Neural progenitor cell (in vitro differentiated cells): ENCODE results near the gene TAOK1.

Experiments used
- EZH2 ChIP-seq: fragments of 200-600 bp; sonication (generic); IDR thresholded peaks from 2 replicates; pipeline ENCODE4 v1.6.1; 2017; ENCODE audit warnings: antibody characterized with exemption, mild to moderate bottlenecking, moderate library complexity
- TF ChIP-seq, protein P1 (sequence below): fragments of 200-600 bp; sonication (generic); IDR thresholded peaks from 2 replicates; pipeline ENCODE4 v1.5.1; 2017; ENCODE audit warnings: antibody characterized with exemption, mild to moderate bottlenecking

DNA sequence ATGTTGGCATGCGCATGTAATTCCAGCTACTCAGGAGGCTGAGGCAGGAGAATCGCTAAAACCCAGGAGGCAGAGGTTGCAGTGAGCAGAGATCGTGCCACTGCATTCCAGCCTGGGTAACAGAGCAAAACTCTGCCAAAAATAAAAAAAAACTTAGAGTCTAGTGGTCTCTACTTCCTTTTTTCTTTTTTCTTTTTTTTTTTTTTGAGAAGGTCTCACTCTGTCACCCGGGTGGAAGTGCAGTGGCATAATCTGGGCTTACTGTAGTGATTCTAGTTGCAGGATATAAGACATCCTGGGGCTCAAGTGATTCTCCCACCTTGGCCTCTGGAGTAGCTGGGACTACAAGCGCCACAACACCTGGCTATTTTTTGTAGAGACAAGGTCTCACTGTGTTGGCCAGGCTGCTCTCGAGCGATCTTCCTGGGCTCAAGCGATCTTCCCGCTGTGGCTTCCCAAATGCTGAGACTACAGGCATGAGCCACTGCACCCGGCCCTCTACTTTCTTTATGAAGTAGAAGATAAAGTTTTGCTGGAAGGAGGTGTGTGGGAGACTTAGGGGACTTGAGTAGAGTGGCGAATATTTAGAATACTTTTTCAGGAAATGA lies 47.9 kb upstream of the TAOK1 start:
- TF ChIP-seq, protein P1, sequence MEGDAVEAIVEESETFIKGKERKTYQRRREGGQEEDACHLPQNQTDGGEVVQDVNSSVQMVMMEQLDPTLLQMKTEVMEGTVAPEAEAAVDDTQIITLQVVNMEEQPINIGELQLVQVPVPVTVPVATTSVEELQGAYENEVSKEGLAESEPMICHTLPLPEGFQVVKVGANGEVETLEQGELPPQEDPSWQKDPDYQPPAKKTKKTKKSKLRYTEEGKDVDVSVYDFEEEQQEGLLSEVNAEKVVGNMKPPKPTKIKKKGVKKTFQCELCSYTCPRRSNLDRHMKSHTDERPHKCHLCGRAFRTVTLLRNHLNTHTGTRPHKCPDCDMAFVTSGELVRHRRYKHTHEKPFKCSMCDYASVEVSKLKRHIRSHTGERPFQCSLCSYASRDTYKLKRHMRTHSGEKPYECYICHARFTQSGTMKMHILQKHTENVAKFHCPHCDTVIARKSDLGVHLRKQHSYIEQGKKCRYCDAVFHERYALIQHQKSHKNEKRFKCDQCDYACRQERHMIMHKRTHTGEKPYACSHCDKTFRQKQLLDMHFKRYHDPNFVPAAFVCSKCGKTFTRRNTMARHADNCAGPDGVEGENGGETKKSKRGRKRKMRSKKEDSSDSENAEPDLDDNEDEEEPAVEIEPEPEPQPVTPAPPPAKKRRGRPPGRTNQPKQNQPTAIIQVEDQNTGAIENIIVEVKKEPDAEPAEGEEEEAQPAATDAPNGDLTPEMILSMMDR = no peak
- no peak for TF ChIP-seq EZH2
